GM12891 (cell line): ENCODE data around the gene MRPL57.

Source experiments
- POLR2A ChIP-seq: IDR thresholded peaks from 2 replicates; pipeline ENCODE4 v1.6.1; 2011; ENCODE audit warnings: low read depth, low read length, control low read depth
- POLR2AphosphoS5 ChIP-seq: IDR thresholded peaks from 2 replicates; pipeline ENCODE4 v1.6.1; 2011; ENCODE audit warnings: low read depth, low read length, control low read depth

DNA sequence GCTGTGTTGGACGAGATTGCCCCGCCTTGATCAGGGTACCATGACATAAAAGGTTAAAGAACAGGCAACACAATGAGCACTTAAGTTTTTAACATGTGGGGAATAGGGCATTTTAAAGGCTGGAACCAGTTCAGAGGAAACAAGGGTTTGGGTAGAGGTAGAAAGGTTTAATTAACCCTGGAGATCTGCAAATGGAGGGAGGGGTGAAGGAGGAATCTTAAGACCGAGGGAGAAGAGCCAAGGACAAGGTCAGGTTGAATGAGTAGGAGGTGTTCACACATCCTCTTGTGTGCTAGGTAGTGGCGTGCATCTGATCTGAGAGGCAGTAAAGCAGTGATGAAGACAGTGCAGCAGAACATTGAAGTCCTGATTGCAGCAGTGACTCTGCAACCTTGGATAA lies 28.6 kb upstream of the MRPL57 start:
- peak; percentile 82 for TF ChIP-seq POLR2AphosphoS5
- peak; percentile 79 for TF ChIP-seq POLR2A
